Suprapubic skin (tissue), 3 donors: ENCODE results near the gene PRPF19.

ENCODE experiments used
- CTCF ChIP-seq, 2 donors: fragments of 200-600 bp in 1 of 2; fragments of 450-650 bp in 1 of 2; sonication (generic) in 1 of 2; IDR thresholded peaks; one replicate each; pipeline ENCODE4 v1.5.1; 2016 to 2019; ENCODE audit warnings: antibody characterized with exemption in 2 of 2, mild to moderate bottlenecking in 1 of 2, moderate library complexity in 1 of 2
- EP300 ChIP-seq: sonication (generic); formaldehyde crosslinking; IDR thresholded peaks from one replicate; pipeline ENCODE4 v1.6.1; 2017; ENCODE audit warnings: antibody characterized with exemption

GRCh38 chr11:60878245-60879101, 27.9 kb downstream of the PRPF19 start:
- TF ChIP-seq CTCF (IDR thresholded peaks at IDR 0.05) = no peak
- TF ChIP-seq EP300 = no peak
